Ammon's horn (tissue), 1 donor: ENCODE results near the gene TERB2.
"Not testable (repeated sequence)": the region's sequence is repeated elsewhere in the genome, so short reads cannot be mapped to it uniquely, and the experiment has no call there.

Source experiments
- DNase-seq: peaks from one replicate; pipeline ENCODE4 v3.0.0-alpha.2; 2016; ENCODE audit warnings: low spot score

The TERB2 gene

DNA sequence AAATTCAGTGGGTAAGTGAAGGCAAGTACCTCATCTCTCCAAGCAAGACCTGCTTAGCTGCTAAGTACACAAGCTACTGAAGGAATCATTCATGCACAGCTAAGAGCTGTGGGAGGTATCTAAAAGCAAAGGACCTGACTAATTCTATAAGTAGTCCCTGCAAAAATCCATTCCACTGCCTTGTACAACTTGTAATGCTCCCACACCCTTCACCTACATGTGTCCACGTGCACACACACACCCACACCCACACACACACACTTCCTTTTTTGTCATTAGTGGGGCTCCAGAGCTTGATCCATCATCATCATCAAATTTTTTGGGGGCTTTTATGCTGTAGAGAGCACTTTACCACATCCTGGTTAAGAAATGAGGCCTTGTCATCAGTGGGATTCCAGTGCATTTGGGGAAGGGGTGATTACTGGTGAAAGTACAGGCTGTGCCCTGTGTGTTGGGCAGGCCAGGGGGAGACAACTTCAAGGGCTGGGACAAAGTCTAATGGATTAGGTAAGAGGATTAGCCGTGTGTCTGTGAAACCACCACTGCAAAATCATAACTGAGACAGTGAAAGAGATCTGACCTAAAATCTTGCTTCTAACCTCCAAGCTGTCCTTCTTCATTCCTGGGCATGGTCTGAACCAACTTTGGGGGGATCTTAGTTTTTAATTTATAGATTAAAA is 47.4 kb downstream of the TERB2 start:
- DNase-seq, result not testable (repeated sequence)

DNA sequence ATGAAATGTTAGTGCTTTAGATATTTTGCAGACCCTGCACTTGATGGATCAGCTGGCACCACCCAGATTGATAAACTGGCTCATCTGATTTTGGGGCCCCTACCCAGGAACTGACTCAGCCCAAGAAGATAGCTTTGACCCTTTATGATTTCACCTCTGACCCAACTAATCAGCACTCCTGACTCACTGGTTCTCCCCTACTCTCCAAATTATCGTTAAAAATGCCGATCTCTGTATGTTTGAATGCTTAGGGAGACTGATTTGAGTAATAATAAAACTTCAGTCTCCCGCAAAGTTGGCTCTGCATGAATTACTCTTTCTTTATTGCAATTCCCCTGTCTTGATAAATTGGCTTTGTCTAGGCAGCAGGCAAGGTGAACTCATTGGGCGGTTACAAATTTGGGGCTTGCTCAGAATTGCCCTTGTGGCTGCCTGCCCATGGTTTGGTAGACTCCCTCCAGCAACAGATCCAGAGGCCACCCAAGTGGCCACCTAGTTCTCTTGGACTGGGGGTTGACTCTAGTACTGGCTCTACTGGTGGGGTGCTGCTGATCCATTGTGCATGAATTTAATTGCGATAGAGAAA is 48.2 kb downstream of the TERB2 start:
- DNase-seq, result not testable (repeated sequence)

DNA sequence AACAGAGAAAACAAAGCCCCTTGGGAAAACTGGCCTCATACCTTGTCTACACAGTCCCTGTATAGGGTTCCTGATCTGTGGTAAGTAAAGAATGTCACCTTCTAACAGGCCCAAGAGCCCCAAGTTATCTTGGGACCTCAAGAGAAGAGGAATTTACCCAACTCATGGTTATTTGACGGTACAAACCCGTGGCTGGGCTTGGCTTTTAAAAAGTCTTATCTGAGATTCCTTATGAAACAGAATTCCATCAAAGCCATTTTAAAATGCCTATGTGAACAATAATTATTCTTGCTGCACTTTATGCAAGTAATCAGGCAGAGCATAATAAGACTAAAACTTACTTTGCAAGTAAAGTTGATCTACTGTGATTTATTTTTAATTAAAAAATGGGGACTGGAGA is 52.6 kb downstream of the TERB2 start:
- DNase-seq, result no peak

DNA sequence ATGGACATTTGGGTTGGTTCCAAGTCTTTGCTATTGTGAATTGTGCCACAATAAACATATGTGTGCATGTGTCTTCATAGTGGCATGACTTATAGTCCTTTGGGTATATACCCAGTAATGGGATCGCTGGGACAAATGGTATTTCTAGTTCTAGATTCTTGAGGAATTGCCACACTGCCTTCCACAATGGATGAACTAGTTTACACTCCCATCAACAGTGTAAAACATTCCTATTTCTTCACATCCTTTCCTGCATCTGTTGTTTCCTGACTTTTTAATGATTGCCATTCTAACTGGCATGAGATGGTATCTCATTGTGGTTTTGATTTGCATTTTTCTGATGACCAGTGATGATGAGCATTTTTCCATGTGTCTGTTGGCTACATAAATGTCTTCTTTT is 58.6 kb downstream of the TERB2 start:
- DNase-seq, result not testable (repeated sequence)

DNA sequence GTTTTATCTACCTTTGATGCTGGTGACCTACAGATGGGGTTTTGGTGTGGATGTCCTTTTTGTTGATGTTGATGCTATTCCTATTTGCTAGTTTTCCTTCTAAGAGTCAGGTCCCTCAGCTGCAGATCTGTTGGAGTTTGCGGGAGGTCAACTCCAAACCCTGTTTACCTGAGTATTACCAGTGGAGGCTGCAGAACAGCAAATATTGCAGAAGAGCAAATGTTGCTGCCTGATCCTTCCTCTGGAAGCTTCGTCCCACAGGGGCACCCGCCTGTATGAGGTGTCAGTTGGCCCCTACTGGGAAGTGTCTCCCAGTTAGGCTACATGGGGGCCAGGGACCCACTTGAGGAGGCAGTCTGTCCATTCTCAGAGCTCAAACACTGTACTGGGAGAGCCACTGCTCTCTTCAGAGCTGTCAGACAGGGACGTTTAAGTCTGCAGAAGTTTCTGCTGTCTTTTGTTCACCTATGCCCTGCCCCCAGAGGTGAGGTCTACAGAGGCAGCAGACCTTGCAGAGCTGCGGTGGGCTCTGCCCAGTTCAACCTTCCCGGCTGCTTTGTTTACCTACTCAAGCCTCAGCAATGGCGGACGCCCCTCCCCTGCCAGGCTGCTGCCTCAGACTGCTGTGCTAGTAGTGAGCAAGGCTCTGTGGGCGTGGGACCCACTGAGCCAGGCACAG is 63.9 kb downstream of the TERB2 start:
- DNase-seq, result not testable (repeated sequence)

DNA sequence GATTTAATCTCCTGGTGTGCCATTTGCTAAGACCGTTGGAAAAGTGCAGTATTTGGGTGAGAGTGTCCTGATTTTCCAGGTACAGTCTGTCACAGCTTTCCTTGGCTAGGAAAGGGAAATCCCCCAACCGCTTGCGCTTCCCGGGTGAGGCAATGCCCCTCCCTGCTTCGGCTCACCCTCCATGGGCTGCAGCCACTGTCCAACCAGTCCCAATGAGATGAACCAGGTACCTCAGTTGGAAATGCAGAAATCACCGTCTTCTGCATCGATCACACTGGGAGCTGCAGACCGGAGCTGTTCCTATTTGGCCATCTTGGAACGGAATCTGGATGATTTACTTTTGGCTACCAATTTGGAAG is 64.4 kb downstream of the TERB2 start:
- DNase-seq, result not testable (repeated sequence)

DNA sequence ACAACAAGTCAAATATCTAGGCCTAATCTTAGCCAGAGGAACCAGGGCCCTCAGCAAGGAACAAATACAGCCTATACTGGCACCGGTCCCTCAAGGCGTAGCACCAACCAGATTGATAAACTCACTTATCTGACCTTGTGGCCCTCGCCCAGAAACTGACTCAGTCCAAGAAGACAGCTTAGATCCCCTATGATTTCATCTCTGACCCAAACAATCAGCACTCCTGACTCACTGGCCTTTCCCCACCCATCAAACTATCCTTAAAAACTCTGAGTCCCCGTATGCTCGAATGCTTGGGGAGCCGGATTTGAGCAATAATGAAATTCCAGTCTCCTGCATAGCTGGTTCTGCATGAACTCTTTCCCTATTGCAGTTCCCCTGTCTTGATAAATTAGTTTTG is 64.9 kb downstream of the TERB2 start:
- DNase-seq, result no peak

DNA sequence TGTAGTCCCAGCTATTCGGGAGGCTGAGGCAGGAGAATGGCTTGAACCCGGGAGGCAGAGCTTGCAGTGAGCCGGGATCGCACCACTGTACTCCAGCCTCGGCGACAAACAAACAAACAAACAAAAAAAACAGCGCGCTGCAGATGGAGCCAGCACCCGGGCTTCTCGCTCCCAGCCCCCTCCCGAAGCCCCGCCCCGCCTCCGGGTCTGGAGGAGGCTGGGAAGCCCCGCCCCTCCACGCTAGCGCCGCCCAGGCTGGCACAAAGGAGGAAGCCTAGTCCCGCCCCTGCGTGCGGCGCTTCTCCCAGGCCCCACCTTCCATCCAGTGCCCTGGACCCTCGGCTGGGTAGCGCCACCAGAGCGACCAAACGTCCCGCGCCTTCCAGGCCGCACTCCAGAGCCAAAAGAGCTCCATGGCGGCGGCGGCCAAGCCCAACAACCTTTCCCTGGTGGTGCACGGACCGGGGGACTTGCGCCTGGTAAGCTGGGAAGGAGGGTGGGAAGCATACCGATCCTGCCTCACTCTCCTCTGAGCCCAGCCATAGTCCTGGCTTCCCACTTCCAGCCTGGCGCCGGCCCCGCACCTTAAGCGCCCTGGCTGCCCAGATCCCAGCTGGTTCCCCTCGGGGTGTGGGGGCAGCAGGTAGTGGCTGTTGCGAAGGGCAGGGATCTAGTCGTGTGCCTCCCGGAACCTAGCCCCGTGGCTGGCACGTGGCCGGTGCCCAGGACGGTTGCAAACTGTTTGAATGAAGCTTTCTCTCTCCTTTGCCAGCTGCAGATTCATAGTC is 66.6 kb downstream of the TERB2 start, which contains the start of gene SORD:
Gene SORD, plus strand, starts transcription at position 325 of the 788 bp plus-strand sequence. Its CDS starts 89 bp downstream, at position 414.
- peak; percentile 96 for DNase-seq

DNA sequence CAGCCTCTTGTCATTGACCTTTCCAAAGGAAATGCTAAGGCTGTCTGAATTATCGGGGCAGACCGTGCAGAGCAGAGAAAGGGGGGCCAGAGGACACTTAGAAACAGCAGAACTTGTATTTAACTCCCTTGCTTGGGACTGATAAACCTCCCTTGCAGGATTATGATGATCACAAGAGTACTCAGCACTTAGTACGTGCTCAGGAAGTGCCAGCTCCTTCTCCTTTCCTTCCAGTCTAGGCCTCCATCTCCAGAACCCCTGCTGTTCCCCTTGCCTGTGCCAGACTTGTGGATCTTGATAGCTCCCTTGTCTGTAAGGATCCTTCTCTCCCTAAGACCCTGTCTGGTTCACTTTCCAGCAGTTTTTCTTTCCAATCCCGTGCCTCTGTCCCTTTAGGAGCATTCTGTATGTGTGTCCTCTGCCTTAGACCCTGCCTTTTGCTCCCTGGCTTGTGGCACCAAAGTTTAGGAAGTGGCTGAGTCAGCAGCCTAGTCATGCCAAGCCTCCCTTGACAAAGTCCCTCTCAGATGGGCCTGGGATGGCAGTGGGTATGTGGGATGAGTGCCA is 67.3 kb downstream of the TERB2 start:
- DNase-seq, result peak; percentile 24

DNA sequence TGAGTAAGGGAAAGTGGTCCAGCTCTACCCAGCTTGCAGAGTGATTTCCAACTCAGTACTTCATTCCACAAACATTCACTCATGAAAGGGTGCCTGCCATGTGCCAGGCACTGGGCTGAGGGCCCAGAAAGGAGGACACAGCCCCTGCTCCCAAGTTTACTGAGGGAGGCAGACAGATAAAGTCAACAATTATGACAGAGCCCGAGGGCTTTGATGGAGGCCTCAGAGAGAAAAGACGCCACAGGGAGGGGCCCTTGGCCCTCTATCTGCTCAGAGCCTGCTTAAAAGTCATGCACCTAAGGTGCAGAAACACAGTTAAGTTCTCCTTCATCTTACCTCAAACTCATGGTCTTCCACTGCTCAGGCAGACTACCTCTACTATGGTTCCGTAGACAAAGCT is 68.2 kb downstream of the TERB2 start:
- not testable (repeated sequence) for DNase-seq

DNA sequence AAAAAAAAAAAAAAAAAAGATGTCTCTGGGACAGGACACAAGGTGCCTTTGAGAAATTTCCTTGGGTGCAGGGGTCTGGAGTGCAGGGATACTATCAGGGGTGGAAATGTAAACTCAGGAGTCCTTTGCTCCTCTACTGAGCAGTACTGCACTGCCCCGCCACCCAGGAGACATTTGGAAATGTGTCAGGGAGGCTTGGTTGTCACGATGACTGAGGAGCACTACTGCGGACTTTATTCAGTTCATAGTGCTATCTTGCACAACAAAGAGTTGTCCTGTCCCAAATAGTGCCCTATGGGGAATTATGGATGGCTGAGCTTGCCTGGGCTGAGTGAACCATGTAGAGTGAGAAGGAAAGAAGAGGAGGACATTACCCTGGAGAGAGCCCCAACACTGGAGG is 69.1 kb downstream of the TERB2 start:
- not testable (repeated sequence) for DNase-seq

DNA sequence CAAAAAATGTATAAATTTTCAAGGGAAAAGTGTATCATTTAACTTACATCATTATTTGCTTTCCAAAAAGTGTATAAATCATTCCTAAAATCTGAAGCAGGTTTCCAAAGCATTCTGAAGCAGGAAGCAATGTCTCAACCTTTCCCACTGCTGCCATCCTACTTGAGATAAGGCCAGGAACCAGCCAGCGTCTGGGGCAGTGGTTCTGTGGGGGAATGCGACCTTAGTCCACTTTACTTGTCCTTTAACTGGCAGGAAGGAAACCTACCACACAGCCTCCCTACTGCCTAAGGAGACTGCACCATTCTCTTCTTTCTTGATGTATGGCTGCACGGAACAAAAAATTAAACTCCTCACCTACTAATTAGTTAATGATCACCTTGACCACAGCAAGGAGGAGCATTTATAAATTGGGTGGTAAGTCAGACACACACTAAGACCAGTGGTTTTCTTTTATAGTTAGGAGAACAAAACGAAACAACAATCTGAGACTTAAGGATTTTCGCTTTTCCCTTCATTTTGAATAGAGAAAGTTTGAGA is 70.2 kb downstream of the TERB2 start:
- DNase-seq, result no peak

DNA sequence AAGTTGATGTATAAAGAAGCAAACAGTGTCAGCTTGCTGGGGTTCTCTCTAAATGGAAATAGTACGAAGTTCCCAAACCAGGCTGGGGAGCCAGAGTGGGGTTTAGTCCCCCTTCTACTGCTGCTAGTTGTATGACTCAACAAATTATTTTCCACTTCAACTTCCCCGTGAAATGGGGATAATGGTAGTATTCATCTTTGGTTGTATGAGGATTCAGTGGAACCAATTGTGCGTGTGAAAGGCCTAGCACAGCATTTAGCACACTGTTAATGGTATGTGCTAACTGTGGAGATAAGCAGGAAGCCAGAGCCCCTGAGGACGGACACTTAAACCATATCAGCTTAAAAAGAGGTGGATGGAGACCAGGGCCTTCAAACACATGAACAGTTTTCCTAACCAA is 70.7 kb downstream of the TERB2 start:
- DNase-seq, result no peak
